ENCODE results near the gene SF1. TPM values are rescaled to one million over a fixed set of nuclear protein-coding genes. Genes with fewer than 3 reads are reported as not detected.

The SF1 gene
- total and polyA plus RNA-seq, 11 donors = 59.2 to 349 (median 152) TPM

DNA sequence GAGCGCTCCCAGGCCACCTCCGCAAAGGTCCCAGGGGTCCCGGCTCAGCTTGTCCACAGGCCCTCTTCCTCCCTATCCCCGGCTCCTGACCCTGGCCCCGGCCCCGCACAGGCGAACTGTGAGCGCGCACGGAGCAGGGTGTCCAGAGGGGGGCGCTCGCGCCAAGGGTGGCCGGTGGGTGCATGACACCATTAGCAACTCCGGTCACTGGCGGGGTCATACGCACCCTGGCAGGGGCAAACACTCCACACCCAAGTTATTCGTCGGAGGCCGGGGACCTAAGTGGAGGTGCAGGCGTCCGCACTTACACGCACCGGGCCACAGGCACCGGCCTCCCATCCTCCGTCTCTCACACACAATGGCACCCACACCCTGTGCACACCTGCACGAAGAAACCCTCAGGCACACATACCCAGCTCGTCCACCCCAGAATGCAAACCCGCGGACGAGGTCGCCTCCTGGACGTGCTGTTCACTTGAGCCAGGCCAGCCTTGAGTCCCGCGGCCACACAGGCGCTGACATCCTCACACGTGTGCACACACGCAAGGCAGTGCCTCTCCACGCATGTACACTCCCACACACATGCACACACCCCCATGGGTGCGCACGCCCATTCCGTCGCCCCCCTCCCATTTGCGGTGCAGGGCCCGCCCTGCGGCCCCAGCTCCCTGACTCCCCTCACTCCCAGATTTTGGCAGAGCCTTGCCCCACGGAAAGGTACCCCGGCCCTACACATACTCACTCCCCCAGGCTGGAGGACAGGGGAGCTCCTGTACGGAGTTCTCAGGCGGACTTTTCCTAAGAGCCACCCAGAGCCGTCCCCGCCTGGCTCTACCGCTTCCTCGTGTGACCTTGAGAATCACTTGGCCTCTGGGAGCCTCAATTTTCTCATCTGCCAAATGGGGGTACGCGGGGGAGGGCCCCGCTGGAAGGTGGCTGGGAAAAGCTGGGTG lies 34.5 kb downstream of the SF1 start, which contains the start of gene RASGRP2:
RASGRP2 (minus strand) TSS at position 552 of the 953 bp plus-strand sequence. CDS start 1,276 bp downstream, outside the sequence.
- Histone ChIP-seq H3K27ac (peak within 1 kb of the TSS; percentile 80 to 98 (median 94)), H3K36me3 (no peaks in the 10 kb centered on the region), H3K9me3 (no peaks in the 10 kb centered on the region), H3K4me1 (peaks cover 4 to 49% (median 28%) of the 10 kb centered on the region in 12 donors), H3K27me3 (no peaks in the 10 kb centered on the region), H3K4me3 (peak within 1 kb of the TSS; percentile 32 to 88 (median 60))
- peak; percentile 88 to 96 (median 90) for DNase-seq
- 1 to 2% (median 1%) methylated on average over 33 to 57 of the region's 57 CpGs for WGBS, 4 donors
- peak; percentile 43 to 57 (median 50) for ATAC-seq
- TF ChIP-seq, protein P1, sequence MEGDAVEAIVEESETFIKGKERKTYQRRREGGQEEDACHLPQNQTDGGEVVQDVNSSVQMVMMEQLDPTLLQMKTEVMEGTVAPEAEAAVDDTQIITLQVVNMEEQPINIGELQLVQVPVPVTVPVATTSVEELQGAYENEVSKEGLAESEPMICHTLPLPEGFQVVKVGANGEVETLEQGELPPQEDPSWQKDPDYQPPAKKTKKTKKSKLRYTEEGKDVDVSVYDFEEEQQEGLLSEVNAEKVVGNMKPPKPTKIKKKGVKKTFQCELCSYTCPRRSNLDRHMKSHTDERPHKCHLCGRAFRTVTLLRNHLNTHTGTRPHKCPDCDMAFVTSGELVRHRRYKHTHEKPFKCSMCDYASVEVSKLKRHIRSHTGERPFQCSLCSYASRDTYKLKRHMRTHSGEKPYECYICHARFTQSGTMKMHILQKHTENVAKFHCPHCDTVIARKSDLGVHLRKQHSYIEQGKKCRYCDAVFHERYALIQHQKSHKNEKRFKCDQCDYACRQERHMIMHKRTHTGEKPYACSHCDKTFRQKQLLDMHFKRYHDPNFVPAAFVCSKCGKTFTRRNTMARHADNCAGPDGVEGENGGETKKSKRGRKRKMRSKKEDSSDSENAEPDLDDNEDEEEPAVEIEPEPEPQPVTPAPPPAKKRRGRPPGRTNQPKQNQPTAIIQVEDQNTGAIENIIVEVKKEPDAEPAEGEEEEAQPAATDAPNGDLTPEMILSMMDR (IDR thresholded peaks at IDR 0.05) = peak; percentile 57 to 88 (median 78)
- TF ChIP-seq POLR2A (IDR thresholded peaks at IDR 0.05) = no peak
- intact Hi-C loops (cut with DNase I) = loop anchor here in 6 of 10 donors (2.0 to 5.0 kb wide), 4 partner anchors 23 to 55 kb away; partner anchors contain the start of gene SF1 (in 5 of the 6)

DNA sequence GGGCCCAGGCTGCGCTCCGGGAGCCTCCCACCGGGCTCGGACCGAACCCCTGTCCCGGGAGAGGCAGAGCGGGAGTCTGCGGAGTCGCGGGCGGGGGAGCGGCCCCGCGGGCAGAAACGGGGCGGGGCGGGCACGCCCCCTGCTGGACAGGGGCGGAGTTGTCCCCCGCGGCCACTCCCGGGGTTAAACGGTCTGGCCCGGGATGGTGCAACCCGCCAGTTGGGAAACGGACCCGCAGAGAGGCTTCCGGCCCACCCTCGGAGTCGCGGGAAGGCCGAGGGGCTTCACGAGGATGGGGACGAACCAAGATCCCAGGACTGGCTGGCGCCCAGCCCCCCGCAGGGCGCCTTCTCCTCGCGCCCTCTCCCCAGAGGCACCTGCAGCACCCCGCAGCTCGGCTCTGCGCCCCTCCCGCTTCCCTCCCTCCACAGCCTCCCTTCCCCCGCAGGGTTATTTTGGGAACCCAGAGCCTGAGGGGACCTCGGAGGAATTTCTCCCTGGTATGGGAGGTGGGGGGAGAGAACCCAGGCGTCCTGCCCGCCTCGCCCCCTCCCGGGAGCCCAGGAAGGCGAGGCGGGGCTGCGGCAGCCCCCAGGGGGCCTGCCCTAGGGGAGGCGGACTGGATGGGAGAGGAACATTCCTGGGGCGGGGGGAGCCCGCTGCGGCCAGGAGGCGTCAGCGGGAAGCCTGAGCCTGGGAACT lies 35.3 kb downstream of the SF1 start:
- peaks cover 0 to 1% (median 0%) of the 10 kb centered on the region in 9 donors for H3K36me3 ChIP-seq
- peak; percentile 7 to 47 (median 42) for ATAC-seq
- peak overlapping the region; percentile 32 to 88 (median 60) for H3K4me3 ChIP-seq
- TF ChIP-seq POLR2A (IDR thresholded peaks at IDR 0.05) = peak in 1 of 2 donors; percentile 55
- TF ChIP-seq, protein P1 (IDR thresholded peaks at IDR 0.05) = peak; percentile 74 to 94 (median 88)
- H3K4me1 ChIP-seq = peaks cover 4 to 49% (median 28%) of the 10 kb centered on the region in 12 donors
- DNase-seq = peak; percentile 81 to 93 (median 86)
- intact Hi-C loops (cut with DNase I) = loop anchor here in 5 of 10 donors (2.0 to 5.0 kb wide), 4 partner anchors 24 to 54 kb away; partner anchors contain the start of gene SF1 (in 4 of the 5)
- WGBS, 4 donors = 1% methylated on average over 23 to 58 of the region's 58 CpGs
- no peaks in the 10 kb centered on the region for H3K9me3 ChIP-seq
- H3K27me3 ChIP-seq = no peaks in the 10 kb centered on the region
- H3K27ac ChIP-seq = peak overlapping the region; percentile 76 to 98 (median 94)

DNA sequence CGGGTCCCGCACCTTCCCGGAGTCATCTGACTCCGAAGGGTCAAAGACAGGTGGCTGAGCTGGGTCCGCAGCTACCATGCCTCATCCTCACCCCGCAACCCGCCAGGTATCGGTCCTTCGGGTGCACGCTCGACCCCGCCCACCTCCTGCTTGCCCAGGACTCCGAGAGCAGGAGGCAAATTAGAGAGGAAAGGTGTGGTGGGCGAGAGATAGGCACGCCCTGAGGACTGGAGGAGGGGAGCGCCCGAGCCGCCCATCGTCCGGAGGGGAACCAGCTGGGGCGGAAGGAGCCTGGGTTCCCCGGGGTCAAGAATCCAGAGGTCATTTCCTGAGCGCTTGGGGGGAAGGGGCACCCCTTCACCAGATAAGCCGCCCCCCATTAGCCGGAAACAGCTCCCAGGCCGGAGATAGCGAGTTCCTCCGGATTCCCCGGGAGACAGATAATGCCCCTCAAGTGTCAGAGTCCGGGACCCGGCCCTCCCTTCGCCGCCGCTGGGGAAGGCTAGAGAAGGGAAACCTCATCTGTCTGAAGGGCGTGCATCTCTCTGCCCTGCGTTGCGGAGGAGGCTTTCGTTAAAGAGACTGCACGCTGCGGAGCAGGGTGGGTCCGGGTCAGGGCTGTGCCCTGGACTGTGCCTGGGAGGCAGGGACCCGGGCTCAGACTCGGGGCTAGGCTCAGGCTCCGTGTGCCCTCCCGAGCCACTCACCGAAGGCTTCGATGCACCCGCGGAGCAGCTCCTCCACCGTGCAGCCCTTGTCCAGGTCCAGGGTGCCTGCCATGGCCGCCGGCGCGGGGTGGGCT lies 36.1 kb downstream of the SF1 start:
- peak overlapping the region; percentile 76 to 98 (median 94) for H3K27ac ChIP-seq
- peaks cover 0 to 5% (median 0%) of the 10 kb centered on the region in 9 donors for H3K36me3 ChIP-seq
- no peak for TF ChIP-seq POLR2A (IDR thresholded peaks at IDR 0.05)
- TF ChIP-seq, protein P1 (IDR thresholded peaks at IDR 0.05) = no peak
- H3K4me3 ChIP-seq = peak overlapping the region; percentile 32 to 88 (median 60)
- H3K9me3 ChIP-seq = no peaks in the 10 kb centered on the region
- no peaks in the 10 kb centered on the region for H3K27me3 ChIP-seq
- intact Hi-C loops (cut with DNase I) = loop anchor here in 5 of 10 donors (2.0 to 5.0 kb wide), 4 partner anchors 25 to 53 kb away; partner anchors contain the start of gene SF1 (in 4 of the 5)
- peaks cover 4 to 49% (median 28%) of the 10 kb centered on the region in 12 donors for H3K4me1 ChIP-seq
- DNase-seq = no peak
- ATAC-seq = peak in 1 of 4 donors; percentile 0
- 12 to 20% (median 18%) methylated on average over 16 to 54 of the region's 54 CpGs for WGBS, 4 donors
